ENCODE results near the gene DEFB132. TPM values are rescaled to one million over a fixed set of nuclear protein-coding genes. Genes with fewer than 3 reads are reported as not detected.

Gene DEFB132
- polyA plus RNA-seq, 12 donors: not detected

GRCh38 chr20:263701-264100, 6.2 kb downstream of the DEFB132 start:
- DNase-seq: no peak

GRCh38 chr20:266596-267562, 9.4 kb downstream of the DEFB132 start:
- peak; percentile 86 for DNase-seq

- DNase-seq: no peak
These were observed 13.0 kb downstream of the DEFB132 start for GRCh38 chr20:270517-270916.

- DNase-seq: no peak
These were observed 13.5 kb downstream of the DEFB132 start for GRCh38 chr20:271069-271468.

- DNase-seq: no peak
These were observed 14.0 kb downstream of the DEFB132 start for GRCh38 chr20:271528-271927.

GRCh38 chr20:272718-273117, 15.2 kb downstream of the DEFB132 start:
- no peak for DNase-seq

GRCh38 chr20:273884-274283, 16.4 kb downstream of the DEFB132 start:
- no peak for DNase-seq

- DNase-seq: no peak
These were observed 18.3 kb downstream of the DEFB132 start for GRCh38 chr20:275791-276190.

GRCh38 chr20:276620-277495, 19.3 kb downstream of the DEFB132 start:
- no peak for DNase-seq

- no peak for DNase-seq
These were observed 19.9 kb downstream of the DEFB132 start for GRCh38 chr20:277496-277781.

- DNase-seq: no peak
These were observed 20.7 kb downstream of the DEFB132 start for GRCh38 chr20:278181-278580.

- peak; percentile 75 for DNase-seq
These were observed 21.4 kb downstream of the DEFB132 start for GRCh38 chr20:278607-279571.

- no peak for DNase-seq
These were observed 26.6 kb downstream of the DEFB132 start for GRCh38 chr20:284172-284571.

GRCh38 chr20:286508-286907, 29.0 kb downstream of the DEFB132 start:
- no peak for DNase-seq

GRCh38 chr20:288956-289692, 31.6 kb downstream of the DEFB132 start:
- no peak for DNase-seq

GRCh38 chr20:289693-290083, 32.2 kb downstream of the DEFB132 start:
- DNase-seq: no peak

- DNase-seq: peak; percentile 94
These were observed 32.7 kb downstream of the DEFB132 start, which contains the start of gene C20orf96 for GRCh38 chr20:290084-290831. Gene C20orf96 (minus strand): TSS chr20:290750. CDS start chr20:290610, 140 bp downstream.

- no peak for DNase-seq
These were observed 37.1 kb downstream of the DEFB132 start for GRCh38 chr20:294602-295001.

- DNase-seq: no peak
These were observed 38.3 kb downstream of the DEFB132 start for GRCh38 chr20:295804-296203.

All from muscle of arm (tissue), 12 donors.